ENCODE data around the gene SNCAIP. TPM values are rescaled to one million over a fixed set of nuclear protein-coding genes. Genes with fewer than 3 reads are reported as not detected.
A peak's percentile ranks its signal among the peaks of the same experiment; 100 is the strongest.

SNCAIP gene
- total and polyA plus RNA-seq, 2 of the 4 experiments (the other 2 are of a cell fraction) = 15.3 to 19.0 TPM

GRCh38 chr5:122311961-122312590, at the start of gene SNCAIP (continued):
- no peak for TF ChIP-seq CTCF (conservative IDR thresholded peaks at IDR 0.05; ENCODE audit: low read depth, low read length)
- no peak for TF ChIP-seq CHD1 (IDR thresholded peaks at IDR 0.05; ENCODE audit: low read depth, low read length)

- Histone ChIP-seq H3K27ac (ENCODE audit: insufficient read depth, low read length) (peak overlapping the region; percentile 25; the same call in 1 of the 2 replicates), H2BK5ac (ENCODE audit: low read depth, low read length, poor library complexity, severe bottlenecking) (peak overlapping the region; percentile 75), H2BK15ac (ENCODE audit: low read depth, low read length) (no peak overlapping the region), H3K27me3 (ENCODE audit: control insufficient read depth, insufficient read depth, low read length) (no peaks in the 10 kb centered on the region), H4K5ac (ENCODE audit: low read depth, low read length) (no peak overlapping the region), H3K4me3 (ENCODE audit: insufficient read depth, low read depth, low read length) (no peak overlapping the region), H3K9me3 (ENCODE audit: control insufficient read depth, insufficient read depth, low read length) (no peaks in the 10 kb centered on the region), H3K9me1 (ENCODE audit: insufficient read depth, low read length) (peaks cover 3% of the 10 kb centered on the region; the same call in 1 of the 2 replicates), H3K56ac (ENCODE audit: extremely low read depth, insufficient read depth, low read length) (peak overlapping the region; percentile 47; the same call in 1 of the 2 replicates), H4K8ac (ENCODE audit: low read depth in 2 of 2, low read length in 2 of 2) (no peak overlapping the region), H2AFZ (replicated peaks; ENCODE audit: low read length, poor library complexity) (no peak overlapping the region), H3K18ac (ENCODE audit: low read depth, low read length) (peak overlapping the region; percentile 10; the same call in 1 of the 2 replicates), H2BK120ac (ENCODE audit: low read depth, low read length) (0 out of 2 replicates have a peak overlapping the region, but pooled peaks have one; percentile 44), H2BK20ac (ENCODE audit: low read depth, low read length) (peak overlapping the region; percentile 9; the same call in 1 of the 2 replicates), H3K4ac (ENCODE audit: low read depth, low read length) (no peak overlapping the region; the same call in 1 of the 2 replicates), H4K91ac (ENCODE audit: insufficient read depth, low read depth, low read length) (no peak overlapping the region), H3K79me1 (ENCODE audit: low read depth in 1 of 2, low read length in 2 of 2) (no peaks in the 10 kb centered on the region), H3K9ac (ENCODE audit: low read depth, low read length) (no peak overlapping the region), H2AK9ac (replicated peaks; ENCODE audit: low read depth, low read length, poor library complexity) (no peak overlapping the region), H3K36me3 (ENCODE audit: control insufficient read depth, insufficient read depth, low read length) (no peaks in the 10 kb centered on the region), H3K4me1 (ENCODE audit: control insufficient read depth, insufficient read depth, low read length) (peaks cover 3% of the 10 kb centered on the region), H2AK5ac (ENCODE audit: low read depth, low read length) (no peak overlapping the region), H3K4me2 (ENCODE audit: low read depth, low read length) (peak overlapping the region; percentile 60; the same call in 1 of the 2 replicates), H3K14ac (replicated peaks; ENCODE audit: low read depth, low read length) (no peak overlapping the region), H4K20me1 (ENCODE audit: insufficient read depth, low read length) (no peaks in the 10 kb centered on the region), H3K23ac (ENCODE audit: low read depth, low read length) (no peak overlapping the region)
- dilution Hi-C loops (cut with HindIII; ENCODE audit: low sequenced_read_pairs, unreplicated experiment) = no loop called here
- intact Hi-C loops (cut with micrococcal nuclease) = no loop called here
- ChIA-PET POLR2A (ENCODE audit: unreplicated experiment) (no interaction called here), CTCF (interaction anchor here (0.9 kb wide), 1 partner anchor 68 kb away, joined by 6 read pairs; no protein-coding TSS in a partner anchor)
- in situ Hi-C loops (cut with MboI; ENCODE audit: low sequenced_read_pairs) = no loop called here
- DNase-seq = peak; percentile 76
- peak; percentile 69 for ATAC-seq (ENCODE audit: low read depth)
- no TSS peak for BruUV-seq (replicated peaks)
- TF ChIP-seq POLR2A (IDR thresholded peaks at IDR 0.05; ENCODE audit: low read depth, low read length) (no peak), BHLHE40 (IDR thresholded peaks at IDR 0.05; ENCODE audit: low read depth, low read length) (no peak), ELK1 (IDR thresholded peaks at IDR 0.05; ENCODE audit: borderline replicate concordance, low read depth, low read length) (no peak), CEBPB (IDR thresholded peaks at IDR 0.05; ENCODE audit: low read depth, low read length) (no peak), MXI1 (IDR thresholded peaks at IDR 0.05; ENCODE audit: borderline replicate concordance, low read depth, low read length) (no peak), CTCF (conservative IDR thresholded peaks at IDR 0.05; ENCODE audit: low read depth, low read length) (no peak), MAFK (IDR thresholded peaks at IDR 0.05; ENCODE audit: low read depth, low read length) (no peak), FOS (IDR thresholded peaks at IDR 0.05; ENCODE audit: low read depth, low read length) (no peak), CHD1 (IDR thresholded peaks at IDR 0.05; ENCODE audit: low read depth, low read length) (no peak), NFE2L2 (IDR thresholded peaks at IDR 0.05; ENCODE audit: low read depth, low read length) (no peak)
Measured at GRCh38 chr5:122263352-122264030, 48.5 kb upstream of the SNCAIP start.

Data from IMR-90 (cell line).